GM18867 (cell line): ENCODE data around the gene SUMO3.

ENCODE experiments used
- ATAC-seq: cut with Tn5 transposase; IDR thresholded peaks from one replicate; pipeline ENCODE4 v1.9.1; 2021; ENCODE audit warnings: mild to moderate bottlenecking, moderate library complexity; ENCODE audit not compliant: unreplicated experiment

The SUMO3 gene

DNA sequence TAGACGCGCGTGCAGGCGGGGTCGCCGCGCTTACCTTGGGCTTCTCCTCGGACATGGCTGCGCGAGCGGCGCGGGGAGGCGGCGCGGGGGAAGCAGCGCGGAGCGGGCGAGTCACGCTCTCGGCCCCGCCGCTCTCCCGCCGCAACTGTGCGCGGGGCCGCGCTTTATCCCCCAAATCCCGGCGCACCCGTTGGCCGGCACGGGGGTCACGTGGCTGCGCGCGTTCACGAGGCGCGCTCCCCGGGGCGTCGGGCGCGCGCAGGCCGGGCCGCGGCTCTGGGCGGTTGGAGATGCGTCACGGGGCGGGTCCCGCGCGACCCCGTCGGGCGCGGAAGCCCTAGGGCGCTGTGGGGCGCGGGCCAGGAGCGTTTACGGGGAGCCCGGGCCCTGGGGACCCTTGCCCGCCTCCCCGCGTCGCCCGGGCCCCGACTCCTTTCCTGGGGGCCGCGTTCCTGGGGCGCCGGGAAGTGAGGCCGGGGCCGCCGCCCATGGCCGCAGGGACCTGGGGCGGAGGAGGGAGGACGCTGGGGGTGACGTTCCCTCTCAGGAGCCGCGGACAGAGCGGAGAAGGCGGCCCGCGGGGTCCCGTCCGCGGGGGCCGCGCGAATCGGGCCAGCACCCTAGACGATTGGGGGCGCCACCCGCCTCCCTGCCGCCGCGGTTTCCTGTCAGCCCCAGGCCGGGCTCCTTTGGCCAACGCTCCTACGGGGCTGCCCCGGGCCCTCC, at the start of gene SUMO3:
SUMO3 (minus strand) TSS at position 149 of the 726 bp plus-strand sequence; CDS start at position 55, 94 bp downstream.
- peak; percentile 62 for ATAC-seq

DNA sequence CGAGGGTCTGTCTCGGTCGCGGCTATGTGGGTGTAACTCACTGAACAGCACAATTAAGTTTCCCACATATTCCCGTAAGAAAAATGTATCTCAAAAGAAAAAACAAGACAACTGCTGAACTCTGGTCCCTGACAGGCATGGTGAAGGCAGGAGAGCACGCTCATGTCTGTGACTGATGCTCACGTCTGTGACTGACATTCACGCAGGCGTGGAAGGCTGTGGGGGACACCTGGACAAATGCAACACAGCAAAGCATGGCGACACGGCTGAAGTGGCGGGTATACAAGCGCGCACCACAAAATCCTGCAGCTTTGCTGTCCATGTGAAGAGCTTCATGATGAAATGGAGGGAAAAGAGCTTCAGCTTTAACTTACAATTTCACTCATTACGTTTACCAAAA, 49.6 kb upstream of the SUMO3 start:
- ATAC-seq = no peak

DNA sequence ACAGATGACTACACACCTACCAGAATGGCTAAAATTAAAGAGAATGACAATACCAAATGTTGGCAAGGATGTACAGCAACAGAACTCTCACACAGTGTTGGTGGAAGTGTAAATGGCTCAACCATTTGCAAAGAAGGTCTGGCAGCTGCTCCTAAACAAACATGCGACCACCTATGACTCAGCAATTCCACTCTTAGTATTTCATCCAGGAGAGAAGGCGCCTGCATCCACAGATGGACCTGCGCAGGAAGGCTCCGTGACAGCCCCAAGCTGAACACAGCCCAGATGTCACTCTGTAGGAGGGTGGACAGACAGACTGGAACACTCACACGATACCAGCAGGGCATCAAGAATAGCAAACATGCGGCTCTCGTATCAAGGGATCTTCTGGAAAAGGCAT, 48.9 kb upstream of the SUMO3 start:
- ATAC-seq = no peak

DNA sequence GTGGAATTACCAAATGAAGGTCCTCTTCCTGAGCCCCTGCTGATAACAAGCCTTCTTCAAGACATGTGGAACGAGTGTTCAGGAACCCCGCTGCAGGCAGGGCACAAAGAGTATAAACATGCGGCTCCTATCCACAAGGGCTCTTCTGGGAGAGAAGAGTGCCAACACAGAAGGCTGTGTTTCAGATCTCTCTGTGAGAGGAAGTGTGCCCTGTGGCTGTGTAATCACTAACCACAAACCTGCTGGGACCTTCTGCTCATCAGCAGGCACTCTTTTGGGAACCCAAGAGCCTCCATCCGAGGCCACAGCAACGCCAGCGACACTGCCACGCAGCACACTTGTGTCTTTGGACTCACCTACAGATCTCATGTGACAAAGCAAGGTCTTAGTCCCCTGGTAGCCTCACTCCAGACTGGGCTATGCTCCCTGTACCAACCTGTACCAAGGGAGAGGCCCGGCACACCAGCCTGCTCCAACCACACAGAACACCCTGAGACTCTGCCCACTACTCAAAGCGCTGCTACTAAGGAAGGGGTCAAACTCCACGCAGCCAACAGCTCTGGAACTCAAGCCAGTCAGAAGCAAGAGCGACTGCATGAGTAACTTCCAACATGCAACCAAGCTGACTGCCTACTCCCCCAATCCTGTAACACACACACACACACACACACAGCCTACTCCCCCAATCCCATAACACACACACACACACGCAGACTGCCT, 47.9 kb upstream of the SUMO3 start:
- ATAC-seq = no peak

DNA sequence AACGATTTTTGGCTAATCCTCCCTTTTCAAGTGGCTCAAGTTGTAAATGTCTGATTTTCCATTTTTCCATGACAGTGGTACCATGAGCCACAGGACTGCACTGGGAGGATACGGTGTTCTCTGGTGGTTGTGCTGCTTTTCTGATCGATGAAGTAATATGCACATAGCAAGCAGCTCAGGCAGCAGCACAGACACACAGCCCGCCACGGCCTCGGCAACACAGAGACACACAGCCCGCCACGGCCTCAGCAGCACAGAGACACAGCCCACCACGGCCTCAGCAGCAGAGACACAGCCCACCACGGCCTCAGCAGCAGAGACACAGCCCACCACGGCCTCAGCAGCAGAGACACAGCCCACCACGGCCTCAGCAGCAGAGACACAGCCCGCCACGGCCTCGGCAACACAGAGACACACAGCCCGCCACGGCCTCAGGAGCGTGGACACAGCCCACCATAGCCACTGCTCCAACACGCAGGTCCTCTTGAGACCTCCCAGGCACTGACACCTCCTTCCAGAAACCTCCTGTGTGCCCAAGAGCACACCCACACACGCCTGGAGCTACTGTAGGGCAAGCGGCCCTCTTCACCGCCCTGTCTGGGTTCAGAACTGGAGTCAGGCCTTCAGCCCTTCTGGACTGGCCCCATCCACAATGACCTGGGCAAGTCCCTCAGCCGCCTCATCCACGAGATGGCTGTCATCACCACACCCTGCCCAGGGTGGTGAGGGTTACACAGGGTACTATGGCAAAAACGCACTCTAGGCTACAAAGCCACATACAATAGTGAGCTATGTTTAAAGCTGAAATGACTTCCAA, 45.2 kb upstream of the SUMO3 start:
- ATAC-seq = no peak

DNA sequence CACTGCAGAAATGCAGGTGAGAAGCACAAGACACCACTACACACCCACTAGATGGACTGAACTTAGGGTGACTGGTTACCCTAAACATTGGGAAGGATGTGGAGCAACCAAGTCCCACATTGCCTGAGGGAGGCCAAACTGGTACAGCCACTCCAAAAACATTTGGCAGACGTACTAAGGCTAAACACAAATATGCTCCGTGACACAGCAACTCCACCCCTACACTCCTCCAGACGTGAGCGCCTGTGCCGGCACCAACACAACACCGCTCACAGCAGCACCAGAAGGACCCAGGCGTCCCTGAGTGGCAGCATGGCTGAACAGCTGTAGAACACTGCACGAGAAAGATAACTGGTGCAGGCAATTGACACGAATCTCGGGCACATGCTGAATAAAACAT, 40.9 kb upstream of the SUMO3 start:
- ATAC-seq = no peak

DNA sequence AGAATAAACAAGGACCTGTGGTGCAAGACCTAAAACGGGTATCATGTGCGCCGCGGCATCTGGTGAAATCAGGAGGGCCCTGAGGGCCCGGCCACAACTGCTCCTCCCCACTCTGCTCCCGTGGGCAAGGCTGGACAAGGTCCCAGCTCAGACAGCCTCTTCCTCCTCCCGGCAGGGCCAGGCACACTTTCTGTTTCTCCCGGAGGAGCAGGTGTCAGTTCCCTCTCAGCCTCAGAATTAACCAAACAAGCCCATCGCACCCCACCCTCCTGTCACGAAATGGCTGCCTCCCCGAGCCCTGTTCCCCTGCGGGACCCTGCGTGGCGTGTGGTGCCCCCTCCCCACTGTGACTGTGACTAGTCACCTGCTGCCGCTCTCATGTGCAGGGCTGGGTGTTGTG, 40.4 kb upstream of the SUMO3 start:
- no peak for ATAC-seq

DNA sequence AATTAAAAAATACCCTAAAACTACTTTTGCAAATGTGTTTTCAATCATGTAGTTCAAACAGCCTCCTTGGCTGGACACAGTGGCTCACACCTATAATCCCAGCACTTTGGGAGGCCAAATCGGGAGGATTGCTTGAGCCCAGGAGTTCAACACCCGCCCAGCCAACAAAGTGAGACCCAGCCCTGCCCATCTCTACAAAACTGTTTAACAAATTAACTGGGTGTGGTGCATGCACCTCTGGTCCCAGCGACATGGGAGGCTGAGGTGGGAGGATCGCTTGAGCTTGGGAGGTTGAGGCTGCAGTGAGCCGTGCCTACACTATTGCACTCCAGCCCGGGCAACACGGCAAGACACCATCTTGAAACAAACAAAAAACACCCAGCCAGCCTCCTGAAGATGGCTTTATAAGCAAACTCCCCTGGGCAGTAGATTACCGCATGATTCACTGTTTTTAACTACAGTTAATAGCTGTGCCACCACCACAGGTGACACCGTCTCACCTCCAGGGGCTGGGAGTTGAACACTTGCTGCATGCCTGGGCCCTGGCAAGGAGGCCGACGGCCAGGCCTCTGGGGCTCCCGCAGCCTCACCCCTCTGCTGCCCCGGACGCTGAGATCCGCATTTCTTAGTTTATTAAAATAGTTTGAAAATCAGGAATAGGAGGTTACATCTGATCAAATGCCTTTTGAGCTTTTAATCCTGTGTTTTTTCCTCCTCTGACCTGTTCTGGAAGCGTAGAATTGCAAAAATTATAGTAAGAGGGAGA, 39.4 kb upstream of the SUMO3 start:
- ATAC-seq = no peak

DNA sequence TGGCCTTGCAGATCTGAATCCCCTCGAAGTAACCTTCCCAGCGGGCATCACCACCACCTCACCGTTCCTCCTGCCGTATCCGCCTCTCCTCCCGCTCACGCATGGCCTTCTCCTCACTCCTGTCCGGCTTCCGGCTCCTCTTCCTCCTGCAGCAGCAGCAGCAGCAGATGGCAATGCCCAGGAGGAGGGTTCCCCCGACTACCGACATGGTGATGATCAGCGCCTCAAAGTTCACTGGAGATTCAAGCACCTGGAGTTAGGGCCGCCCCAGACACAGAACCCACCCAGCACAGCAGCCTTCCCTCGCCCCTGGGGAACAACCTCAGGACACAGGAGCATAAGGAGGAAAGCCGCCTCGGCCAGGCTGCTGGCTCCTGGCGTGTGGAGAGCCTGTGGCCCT, 38.3 kb upstream of the SUMO3 start:
- ATAC-seq = no peak

DNA sequence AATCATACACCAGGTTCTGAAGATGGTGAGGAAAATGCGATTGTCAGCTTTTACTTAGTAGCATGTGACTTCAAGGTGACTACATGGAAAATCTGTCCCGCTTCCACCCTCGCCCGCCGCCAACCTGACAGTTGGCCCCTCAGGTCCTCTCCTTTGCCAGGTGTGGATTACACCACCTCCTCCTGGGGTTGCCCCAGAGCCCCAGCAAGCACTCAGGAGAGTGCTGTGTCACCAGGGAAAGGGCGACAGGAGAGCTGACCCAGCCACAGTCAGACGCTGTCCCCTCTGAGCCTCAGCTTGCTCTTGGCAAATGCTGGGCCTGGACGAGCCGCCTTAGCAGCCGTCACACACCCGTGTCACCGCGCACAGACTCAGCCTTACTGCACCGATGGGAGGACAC, 37.7 kb upstream of the SUMO3 start:
- no peak for ATAC-seq

DNA sequence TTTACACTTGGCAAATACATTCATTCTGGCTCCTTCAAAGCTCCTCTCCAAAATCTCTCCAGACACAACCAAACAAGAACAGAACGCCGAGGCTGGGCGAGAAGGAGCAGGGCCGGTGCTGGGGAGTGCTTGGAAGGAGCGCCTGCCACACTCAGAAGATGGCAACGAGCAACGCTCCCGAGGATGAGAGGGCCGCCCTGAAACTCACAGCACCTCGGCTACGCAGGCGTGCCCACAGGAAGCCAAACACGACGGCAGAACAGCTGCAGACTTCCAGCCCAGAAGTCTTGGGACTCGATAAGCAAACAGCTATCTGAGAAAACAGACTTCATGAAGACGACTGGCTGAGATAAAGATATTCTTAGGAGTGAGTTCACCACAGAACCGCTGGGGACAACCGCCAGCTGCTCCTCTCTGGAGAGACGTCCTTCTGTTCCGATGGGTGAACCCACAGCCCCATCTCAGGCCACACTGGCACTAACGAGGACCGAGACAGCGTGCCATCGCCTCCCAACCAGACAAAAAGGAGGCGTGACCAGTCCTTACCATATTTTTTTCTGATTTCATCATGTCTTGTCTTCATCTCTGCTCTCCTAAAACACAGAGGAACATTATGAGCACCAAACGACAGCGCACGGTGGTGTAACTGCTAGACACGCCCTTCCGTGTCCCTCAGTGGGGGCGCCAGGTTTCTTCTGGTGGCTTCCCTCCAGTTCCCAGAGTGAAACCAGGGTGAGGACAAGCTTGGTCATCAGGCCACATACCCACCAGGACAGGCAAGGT, 37.0 kb upstream of the SUMO3 start:
- no peak for ATAC-seq

DNA sequence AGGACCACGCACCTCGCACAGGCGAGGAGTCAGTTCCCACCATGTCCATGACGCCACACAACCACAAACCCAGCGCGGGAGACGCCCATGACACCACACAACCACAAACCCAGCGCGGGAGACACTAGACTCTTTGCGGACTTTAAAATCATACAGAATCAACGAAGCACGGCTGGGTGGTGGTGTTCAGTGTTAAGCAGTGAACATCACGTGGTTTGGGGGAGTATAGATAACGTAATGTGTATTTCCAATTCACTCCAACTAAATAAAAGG, 36.5 kb upstream of the SUMO3 start:
- ATAC-seq = no peak

DNA sequence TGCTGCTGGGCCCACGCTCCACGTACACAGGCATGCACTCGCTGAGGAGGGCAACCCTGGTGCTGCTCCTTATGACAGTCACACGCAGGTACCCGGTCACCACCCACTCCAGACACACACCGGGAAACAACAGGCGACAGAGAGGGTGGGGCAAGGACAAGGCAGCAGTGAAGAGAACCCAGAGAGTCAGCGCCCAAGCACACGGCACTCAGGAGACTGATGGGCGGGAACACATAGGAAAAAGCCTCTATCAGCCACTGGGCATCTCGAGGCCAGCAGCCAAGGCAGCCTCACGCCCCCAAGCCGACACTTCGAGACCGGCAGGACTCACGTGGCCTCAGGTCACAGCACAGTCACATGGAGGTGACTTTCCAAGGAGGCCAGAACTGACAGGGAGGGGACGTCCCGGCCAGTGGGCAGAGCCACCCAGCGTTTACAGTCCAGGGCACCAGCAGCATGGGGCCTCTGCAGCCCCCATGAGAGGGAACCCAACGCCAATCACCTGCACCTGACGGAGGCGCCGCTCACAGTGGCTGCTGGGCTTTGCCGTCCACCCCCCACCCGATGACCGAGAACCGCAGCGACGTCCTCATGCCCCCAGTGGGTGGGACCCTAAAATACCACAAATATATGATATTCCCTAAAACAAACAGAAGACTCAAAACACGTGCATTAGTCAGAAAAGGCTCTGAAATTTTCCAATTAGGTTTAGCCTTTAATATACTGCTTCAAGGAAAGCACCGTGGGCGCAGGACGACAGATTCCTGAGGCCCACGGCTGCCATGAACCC, 35.9 kb upstream of the SUMO3 start:
- no peak for ATAC-seq

DNA sequence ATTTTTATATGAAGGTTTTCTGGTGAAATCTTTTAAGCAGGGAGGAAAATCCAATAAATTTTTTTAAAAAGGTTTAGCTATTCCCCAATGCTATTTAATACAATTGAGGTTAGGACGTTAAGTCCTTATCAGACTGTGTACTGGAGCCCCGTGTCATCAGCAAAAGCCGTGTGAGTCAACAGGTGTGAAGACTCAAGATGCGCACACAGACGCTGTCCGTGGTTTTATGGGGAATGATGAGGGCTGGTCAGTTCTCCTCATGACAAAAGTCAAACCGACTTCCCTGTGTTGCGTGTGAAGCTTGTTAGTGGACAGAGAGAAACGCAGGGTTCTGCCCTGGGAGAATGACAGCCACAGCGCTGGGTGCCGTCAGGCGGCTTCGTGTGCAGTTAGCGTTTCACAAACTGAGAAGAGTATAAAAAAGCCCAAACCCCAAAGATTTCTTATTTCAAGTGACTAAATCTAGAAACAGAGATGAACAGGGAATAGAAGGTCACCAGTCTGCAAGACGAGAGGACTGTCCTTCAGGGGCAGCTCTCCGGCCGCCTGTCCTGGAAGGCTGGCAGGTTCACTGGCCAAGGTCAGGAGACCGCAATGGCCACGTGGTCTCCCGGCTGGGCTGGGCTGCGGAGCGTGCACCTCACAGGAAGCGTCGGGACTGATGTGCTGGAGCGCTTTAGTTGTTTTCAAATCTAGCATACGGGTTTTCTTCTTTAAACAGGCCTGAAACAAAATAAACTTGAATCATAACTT, 33.2 kb upstream of the SUMO3 start:
- ATAC-seq = no peak

DNA sequence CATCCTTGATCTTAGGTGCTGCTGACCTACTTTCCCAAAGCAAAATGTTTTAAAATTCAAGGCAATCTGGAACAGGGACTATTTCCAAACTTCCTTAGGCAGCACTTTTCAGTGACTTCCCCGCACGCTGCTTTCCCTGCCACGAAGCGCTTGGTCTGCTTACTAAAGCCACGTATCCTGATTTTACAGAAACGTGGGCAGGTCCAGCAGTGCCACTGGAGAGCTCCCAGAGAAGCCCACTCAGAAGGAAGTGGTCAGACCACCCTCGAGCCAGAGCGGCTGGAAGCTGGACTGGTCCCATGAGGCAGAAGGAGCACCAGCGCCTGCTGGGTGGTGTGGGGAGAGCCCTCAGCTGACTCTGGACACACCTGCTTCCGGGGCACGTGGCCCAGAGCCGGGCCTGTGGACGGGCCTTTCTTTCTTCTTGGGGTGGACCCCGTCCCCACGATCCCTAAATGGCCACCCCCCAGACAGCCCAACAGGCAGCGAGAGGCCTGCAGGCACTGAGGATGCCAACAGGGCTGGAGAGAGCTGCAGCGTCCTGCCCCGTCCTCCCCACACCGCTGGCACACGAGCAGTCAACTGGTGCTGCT, 32.4 kb upstream of the SUMO3 start:
- ATAC-seq = no peak

DNA sequence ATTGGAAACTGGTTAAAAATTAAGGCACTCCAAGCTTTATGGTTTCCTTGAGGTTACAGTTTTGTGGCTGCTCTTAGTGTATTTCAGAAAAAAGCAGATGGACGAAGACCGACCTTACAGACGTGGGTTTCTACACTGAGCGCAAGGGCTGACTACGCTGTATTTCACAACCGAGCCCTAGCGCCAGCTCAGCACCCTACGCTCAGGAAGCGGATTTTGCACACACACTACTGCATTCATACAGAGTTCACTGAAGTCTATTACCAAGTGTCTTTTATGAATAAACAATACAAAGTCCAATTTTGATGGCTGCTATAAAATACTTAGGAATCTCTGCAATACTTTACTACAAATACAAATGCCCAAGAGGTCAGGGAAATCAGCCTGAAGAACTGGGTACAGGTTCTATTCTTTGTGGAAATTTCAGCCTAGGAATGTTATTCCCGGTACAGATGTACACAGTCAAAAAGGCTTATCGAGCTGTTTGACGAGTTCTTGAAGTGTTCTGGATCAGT, 31.8 kb upstream of the SUMO3 start:
- no peak for ATAC-seq

DNA sequence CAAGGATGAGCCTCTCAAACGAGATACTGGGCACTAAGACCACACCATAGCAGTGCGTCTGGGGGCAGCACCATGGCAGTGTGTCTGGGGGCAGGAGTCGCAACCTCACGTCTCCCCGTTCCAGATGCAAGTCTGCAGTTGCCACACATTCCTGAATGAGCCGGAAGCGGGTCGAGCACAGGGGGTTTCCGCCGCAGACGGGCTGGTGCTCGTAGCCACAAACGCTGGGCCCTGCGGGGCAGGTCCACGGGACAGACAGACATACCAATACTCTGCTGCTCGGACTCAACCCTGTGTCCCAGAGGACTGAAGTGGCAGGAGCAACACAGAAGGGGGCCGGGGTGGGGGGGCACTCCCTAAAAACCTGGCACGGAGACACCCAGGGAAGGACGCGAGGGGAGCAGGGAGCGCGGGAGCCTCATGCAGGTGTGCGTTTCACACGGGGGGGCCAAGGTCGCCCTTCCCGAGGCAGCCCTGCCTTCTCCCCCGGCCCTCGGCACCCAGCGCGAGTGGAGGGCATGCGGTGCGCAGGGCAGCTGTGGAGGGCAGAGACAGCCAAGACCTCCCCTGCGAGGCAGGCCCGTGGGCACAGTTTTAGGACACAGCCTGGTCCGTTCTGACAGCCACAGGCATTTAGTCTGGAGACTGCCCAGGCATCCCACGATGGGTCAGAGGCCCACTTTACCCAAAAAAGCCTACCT, 31.1 kb upstream of the SUMO3 start:
- ATAC-seq = no peak
